ENCODE results near the gene SPAG16.
"Not testable (repeated sequence)": the region's sequence is repeated elsewhere in the genome, so short reads cannot be mapped to it uniquely, and the experiment has no call there.

SPAG16 gene

GRCh38 chr2:213644926-213645325 lies 360.7 kb downstream of the SPAG16 start:
- no peaks in the 10 kb centered on the region for H3K27me3 Mint-ChIP-seq
- no peaks in the 10 kb centered on the region for H3K36me3 Mint-ChIP-seq (ENCODE audit: insufficient read depth)
- H3K27ac Mint-ChIP-seq (ENCODE audit: low read depth) = no peak overlapping the region
- no peak for ATAC-seq (replicated peaks; ENCODE audit: extremely low read depth, poor library complexity, severe bottlenecking)
- peaks cover 22% of the 10 kb centered on the region for H3K9me3 Mint-ChIP-seq
- no peak for DNase-seq (ENCODE audit: low spot score in 2 of 2)
- no peaks in the 10 kb centered on the region for H3K4me1 Mint-ChIP-seq
- H3K4me3 Mint-ChIP-seq = no peak overlapping the region

GRCh38 chr2:213649176-213649575 lies 364.9 kb downstream of the SPAG16 start:
- Mint-ChIP-seq H3K27ac (ENCODE audit: low read depth) (no peak overlapping the region), H3K4me1 (no peaks in the 10 kb centered on the region), H3K27me3 (no peaks in the 10 kb centered on the region), H3K9me3 (peaks cover 11% of the 10 kb centered on the region), H3K36me3 (ENCODE audit: insufficient read depth) (no peaks in the 10 kb centered on the region), H3K4me3 (no peak overlapping the region)
- DNase-seq (ENCODE audit: low spot score in 2 of 2) = no peak
- ATAC-seq (replicated peaks; ENCODE audit: extremely low read depth, poor library complexity, severe bottlenecking) = no peak

GRCh38 chr2:213664817-213665216 lies 380.6 kb downstream of the SPAG16 start:
- no peaks in the 10 kb centered on the region for H3K36me3 Mint-ChIP-seq (ENCODE audit: insufficient read depth)
- H3K9me3 Mint-ChIP-seq = peaks cover 17% of the 10 kb centered on the region
- H3K4me1 Mint-ChIP-seq = no peaks in the 10 kb centered on the region
- DNase-seq (ENCODE audit: low spot score in 2 of 2) = no peak
- no peak for ATAC-seq (replicated peaks; ENCODE audit: extremely low read depth, poor library complexity, severe bottlenecking)
- H3K27ac Mint-ChIP-seq (ENCODE audit: low read depth) = no peak overlapping the region
- no peaks in the 10 kb centered on the region for H3K27me3 Mint-ChIP-seq
- no peak overlapping the region for H3K4me3 Mint-ChIP-seq

GRCh38 chr2:213669657-213670056 lies 385.4 kb downstream of the SPAG16 start:
- no peak overlapping the region for H3K4me3 Mint-ChIP-seq
- ATAC-seq (replicated peaks; ENCODE audit: extremely low read depth, poor library complexity, severe bottlenecking) (no peak), DNase-seq (ENCODE audit: low spot score in 2 of 2) (no peak)
- peaks cover 6% of the 10 kb centered on the region for H3K9me3 Mint-ChIP-seq
- H3K4me1 Mint-ChIP-seq = no peaks in the 10 kb centered on the region
- no peak overlapping the region for H3K27ac Mint-ChIP-seq (ENCODE audit: low read depth)
- no peaks in the 10 kb centered on the region for H3K27me3 Mint-ChIP-seq
- H3K36me3 Mint-ChIP-seq (ENCODE audit: insufficient read depth) = no peaks in the 10 kb centered on the region

GRCh38 chr2:213678437-213679218 lies 394.4 kb downstream of the SPAG16 start:
- Mint-ChIP-seq H3K27ac (ENCODE audit: low read depth) (no peak overlapping the region), H3K4me3 (no peak overlapping the region), H3K9me3 (peaks cover 9% of the 10 kb centered on the region), H3K27me3 (no peaks in the 10 kb centered on the region), H3K36me3 (ENCODE audit: insufficient read depth) (no peaks in the 10 kb centered on the region), H3K4me1 (no peaks in the 10 kb centered on the region)
- ATAC-seq (replicated peaks; ENCODE audit: extremely low read depth, poor library complexity, severe bottlenecking) (no peak), DNase-seq (ENCODE audit: low spot score in 2 of 2) (no peak)

- ATAC-seq (replicated peaks; ENCODE audit: extremely low read depth, poor library complexity, severe bottlenecking) (no peak), DNase-seq (ENCODE audit: low spot score in 2 of 2) (no peak)
- no peaks in the 10 kb centered on the region for H3K27me3 Mint-ChIP-seq
- peaks cover 9% of the 10 kb centered on the region for H3K9me3 Mint-ChIP-seq
- no peaks in the 10 kb centered on the region for H3K4me1 Mint-ChIP-seq
- no peaks in the 10 kb centered on the region for H3K36me3 Mint-ChIP-seq (ENCODE audit: insufficient read depth)
- no peak overlapping the region for H3K4me3 Mint-ChIP-seq
- no peak overlapping the region for H3K27ac Mint-ChIP-seq (ENCODE audit: low read depth)
Observed at GRCh38 chr2:213679894-213680293, 395.6 kb downstream of the SPAG16 start.

- peaks cover 9% of the 10 kb centered on the region for H3K9me3 Mint-ChIP-seq
- no peak overlapping the region for H3K4me3 Mint-ChIP-seq
- DNase-seq (ENCODE audit: low spot score in 2 of 2) = no peak
- H3K27me3 Mint-ChIP-seq = no peaks in the 10 kb centered on the region
- no peak overlapping the region for H3K27ac Mint-ChIP-seq (ENCODE audit: low read depth)
- ATAC-seq (replicated peaks; ENCODE audit: extremely low read depth, poor library complexity, severe bottlenecking) = no peak
- no peaks in the 10 kb centered on the region for H3K4me1 Mint-ChIP-seq
- H3K36me3 Mint-ChIP-seq (ENCODE audit: insufficient read depth) = no peaks in the 10 kb centered on the region
Observed at GRCh38 chr2:213682276-213682675, 398.0 kb downstream of the SPAG16 start.

GRCh38 chr2:213688133-213688532 lies 403.9 kb downstream of the SPAG16 start:
- no peaks in the 10 kb centered on the region for H3K4me1 Mint-ChIP-seq
- no peak overlapping the region for H3K4me3 Mint-ChIP-seq
- H3K9me3 Mint-ChIP-seq = peaks cover 6% of the 10 kb centered on the region
- ATAC-seq (replicated peaks; ENCODE audit: extremely low read depth, poor library complexity, severe bottlenecking) (no peak), DNase-seq (ENCODE audit: low spot score in 2 of 2) (no peak)
- H3K27me3 Mint-ChIP-seq = no peaks in the 10 kb centered on the region
- H3K36me3 Mint-ChIP-seq (ENCODE audit: insufficient read depth) = no peaks in the 10 kb centered on the region
- H3K27ac Mint-ChIP-seq (ENCODE audit: low read depth) = no peak overlapping the region

GRCh38 chr2:213688825-213689224 lies 404.6 kb downstream of the SPAG16 start:
- H3K27ac Mint-ChIP-seq (ENCODE audit: low read depth) = not testable (repeated sequence)

GRCh38 chr2:213689585-213689984 lies 405.3 kb downstream of the SPAG16 start:
- peaks cover 6% of the 10 kb centered on the region for H3K9me3 Mint-ChIP-seq
- ATAC-seq (replicated peaks; ENCODE audit: extremely low read depth, poor library complexity, severe bottlenecking) = no peak
- no peak overlapping the region for H3K27ac Mint-ChIP-seq (ENCODE audit: low read depth)
- no peaks in the 10 kb centered on the region for H3K36me3 Mint-ChIP-seq (ENCODE audit: insufficient read depth)
- no peaks in the 10 kb centered on the region for H3K27me3 Mint-ChIP-seq
- DNase-seq (ENCODE audit: low spot score in 2 of 2) = no peak
- H3K4me1 Mint-ChIP-seq = no peaks in the 10 kb centered on the region
- H3K4me3 Mint-ChIP-seq = no peak overlapping the region

More at GRCh38 chr2:213688825-213689224, 404.6 kb downstream of the SPAG16 start:
- not testable (repeated sequence) for ATAC-seq (replicated peaks; ENCODE audit: extremely low read depth, poor library complexity, severe bottlenecking); DNase-seq (ENCODE audit: low spot score in 2 of 2); H3K27me3 Mint-ChIP-seq; H3K4me3 Mint-ChIP-seq; H3K9me3 Mint-ChIP-seq; H3K4me1 Mint-ChIP-seq; H3K36me3 Mint-ChIP-seq (ENCODE audit: insufficient read depth)

GRCh38 chr2:213691351-213691750 lies 407.1 kb downstream of the SPAG16 start:
- ATAC-seq (replicated peaks; ENCODE audit: extremely low read depth, poor library complexity, severe bottlenecking) = no peak
- Mint-ChIP-seq H3K4me3 (no peak overlapping the region), H3K27ac (ENCODE audit: low read depth) (no peak overlapping the region), H3K9me3 (peaks cover 6% of the 10 kb centered on the region), H3K36me3 (ENCODE audit: insufficient read depth) (no peaks in the 10 kb centered on the region), H3K4me1 (no peaks in the 10 kb centered on the region), H3K27me3 (no peaks in the 10 kb centered on the region)
- DNase-seq (ENCODE audit: low spot score in 2 of 2) = no peak

- no peaks in the 10 kb centered on the region for H3K36me3 Mint-ChIP-seq (ENCODE audit: insufficient read depth)
- ATAC-seq (replicated peaks; ENCODE audit: extremely low read depth, poor library complexity, severe bottlenecking) (no peak), DNase-seq (ENCODE audit: low spot score in 2 of 2) (no peak)
- H3K27me3 Mint-ChIP-seq = no peaks in the 10 kb centered on the region
- no peak overlapping the region for H3K4me3 Mint-ChIP-seq
- H3K4me1 Mint-ChIP-seq = no peaks in the 10 kb centered on the region
- no peaks in the 10 kb centered on the region for H3K9me3 Mint-ChIP-seq
- no peak overlapping the region for H3K27ac Mint-ChIP-seq (ENCODE audit: low read depth)
Observed at GRCh38 chr2:213696442-213696841, 412.2 kb downstream of the SPAG16 start.

- H3K27ac Mint-ChIP-seq (ENCODE audit: low read depth); H3K4me3 Mint-ChIP-seq; H3K27me3 Mint-ChIP-seq; H3K4me1 Mint-ChIP-seq; H3K36me3 Mint-ChIP-seq (ENCODE audit: insufficient read depth); DNase-seq (ENCODE audit: low spot score in 2 of 2); ATAC-seq (replicated peaks; ENCODE audit: extremely low read depth, poor library complexity, severe bottlenecking): not testable (repeated sequence)
- peaks cover 14% of the 10 kb centered on the region for H3K9me3 Mint-ChIP-seq
Observed at GRCh38 chr2:213701365-213701764, 417.1 kb downstream of the SPAG16 start.
